Body of pancreas (tissue), 4 donors: Measurements from ENCODE around the gene LAMA2. TPM values are rescaled to one million over a fixed set of nuclear protein-coding genes. Genes with fewer than 3 reads are reported as not detected.

ENCODE experiments used
- ATAC-seq: fragments of 150-250 bp; one replicate; pipeline ENCODE4 v1.9.1; 2016
- DNase-seq, 4 donors: peaks; one replicate each; pipeline ENCODE4 v3.0.0-alpha.2; 2019
- H3K27ac ChIP-seq, 4 donors: fragments of 200-600 bp; sonication (generic); 1 replicate in 3 of 4; 2 replicates in 1 of 4; pipeline versions ENCODE4 v1.5.1 to v1.6.1; 2016 to 2019; ENCODE audit warnings: mild to moderate bottlenecking in 1 of 4, mixed read lengths in 1 of 4, moderate library complexity in 1 of 4
- H3K27me3 ChIP-seq, 2 donors: fragments of 200-600 bp; sonication (generic); one replicate each; pipeline ENCODE4 v1.6.0; 2016; ENCODE audit warnings: mild to moderate bottlenecking in 1 of 2
- H3K36me3 ChIP-seq, 2 donors: fragments of 200-600 bp; sonication (generic); replicated peaks in 1 of 2; 2 replicates each; pipeline ENCODE4 v1.5.1; 2016; ENCODE audit warnings: low read depth in 2 of 2; ENCODE audit not compliant: insufficient read depth in 1 of 2
- H3K4me1 ChIP-seq: fragments of 200-600 bp; sonication (generic); one replicate; pipeline ENCODE4 v1.6.0; 2016
- H3K4me3 ChIP-seq, 2 donors: fragments of 200-600 bp; sonication (generic); 1 replicate in 1 of 2; 2 replicates in 1 of 2; pipeline ENCODE4 v1.5.1; 2016 to 2019
- H3K9me3 ChIP-seq, 3 donors: fragments of 200-600 bp; sonication (generic); 1 replicate in 2 of 3; 2 replicates in 1 of 3; pipeline ENCODE4 v1.5.1; 2016
- POLR2A ChIP-seq, 3 donors: fragments of 450-650 bp; IDR thresholded peaks; one replicate each; pipeline ENCODE4 v1.6.1; 2016; ENCODE audit warnings: antibody characterized with exemption in 3 of 3, mild to moderate bottlenecking in 2 of 3
- WGBS, 2 donors: methylation state at CpG; one replicate each; pipeline ENCODE4 v1.1.5; 2017; 5-methylcytosine and 5-hydroxymethylcytosine counted together
- intact Hi-C: fragments of 100-400 bp; cut with DNase I; formaldehyde crosslinking; loops from one replicate; pipeline ENCODE4 v1.15.1; 2023
- total RNA-seq, 2 donors: library from RNA; depleted of rRNA; stranded (reverse); fragments of >200 nt; gene quantifications; one replicate each; pipeline ENCODE4 v1.1.0, GENCODE V29; 2016
- TF ChIP-seq, protein P1 (sequence below), 7 experiments: fragments of 450-650 bp in 4 of 7; fragments of 200-600 bp in 3 of 7; sonication (generic) in 3 of 7; IDR thresholded peaks; one replicate each; pipeline ENCODE4 v1.5.1; 2016 to 2019; ENCODE audit warnings: antibody characterized with exemption in 7 of 7

The LAMA2 gene
- total RNA-seq, 2 donors from 2014 or later, result 43.3 to 54.7 TPM

DNA sequence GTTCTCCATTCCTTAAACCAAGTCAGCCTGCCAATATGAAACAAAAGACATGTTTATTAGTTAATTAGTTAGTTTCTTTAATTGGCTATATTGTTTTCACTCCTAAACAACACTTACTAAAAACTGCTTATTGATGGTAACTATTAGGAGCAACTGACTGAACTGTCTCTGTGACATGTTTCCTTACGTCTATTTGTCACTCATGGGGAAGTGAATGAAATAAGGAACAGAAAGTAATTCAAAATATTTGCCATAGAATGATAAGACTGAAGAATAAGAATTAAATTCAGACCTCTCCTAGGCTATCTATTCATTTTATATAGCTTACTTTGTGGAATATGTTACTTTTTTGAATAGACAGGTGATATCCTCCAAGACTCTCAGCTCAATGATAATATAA lies 217.2 kb downstream of the LAMA2 start:
- ATAC-seq (no peak), DNase-seq (no peak)
- H3K27me3 ChIP-seq, result no peaks in the 10 kb centered on the region
- no peaks in the 10 kb centered on the region for H3K4me1 ChIP-seq
- H3K36me3 ChIP-seq, result no peaks in the 10 kb centered on the region
- H3K9me3 ChIP-seq, result no peaks in the 10 kb centered on the region
- intact Hi-C loops, result no loop called here
- H3K4me3 ChIP-seq, result no peak overlapping the region
- no peak for TF ChIP-seq POLR2A (IDR thresholded peaks at IDR 0.05)
- TF ChIP-seq, protein P1, sequence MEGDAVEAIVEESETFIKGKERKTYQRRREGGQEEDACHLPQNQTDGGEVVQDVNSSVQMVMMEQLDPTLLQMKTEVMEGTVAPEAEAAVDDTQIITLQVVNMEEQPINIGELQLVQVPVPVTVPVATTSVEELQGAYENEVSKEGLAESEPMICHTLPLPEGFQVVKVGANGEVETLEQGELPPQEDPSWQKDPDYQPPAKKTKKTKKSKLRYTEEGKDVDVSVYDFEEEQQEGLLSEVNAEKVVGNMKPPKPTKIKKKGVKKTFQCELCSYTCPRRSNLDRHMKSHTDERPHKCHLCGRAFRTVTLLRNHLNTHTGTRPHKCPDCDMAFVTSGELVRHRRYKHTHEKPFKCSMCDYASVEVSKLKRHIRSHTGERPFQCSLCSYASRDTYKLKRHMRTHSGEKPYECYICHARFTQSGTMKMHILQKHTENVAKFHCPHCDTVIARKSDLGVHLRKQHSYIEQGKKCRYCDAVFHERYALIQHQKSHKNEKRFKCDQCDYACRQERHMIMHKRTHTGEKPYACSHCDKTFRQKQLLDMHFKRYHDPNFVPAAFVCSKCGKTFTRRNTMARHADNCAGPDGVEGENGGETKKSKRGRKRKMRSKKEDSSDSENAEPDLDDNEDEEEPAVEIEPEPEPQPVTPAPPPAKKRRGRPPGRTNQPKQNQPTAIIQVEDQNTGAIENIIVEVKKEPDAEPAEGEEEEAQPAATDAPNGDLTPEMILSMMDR (IDR thresholded peaks at IDR 0.05), result no peak
- 63 to 72% methylated on average over 1 of the region's 1 CpG for WGBS, 2 donors
- H3K27ac ChIP-seq, result no peak overlapping the region

DNA sequence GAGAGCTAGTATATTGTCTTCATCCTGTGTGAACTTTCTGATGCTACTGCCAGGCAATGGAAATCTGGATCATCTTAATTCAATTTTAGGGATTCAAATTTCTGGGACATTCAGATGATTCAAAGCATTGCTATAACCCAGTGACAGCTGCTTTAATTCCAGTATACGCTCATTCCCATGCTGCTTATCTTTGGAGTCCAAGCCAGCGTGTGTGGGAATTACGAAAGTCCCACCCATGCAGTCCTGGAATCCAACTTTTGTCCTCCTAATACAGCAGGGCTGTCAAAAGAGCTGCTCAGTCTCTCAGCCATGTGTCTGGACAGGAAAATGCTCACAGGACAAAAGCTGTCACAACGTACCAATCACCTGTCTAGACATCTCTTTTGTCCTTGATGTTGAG lies 219.8 kb downstream of the LAMA2 start:
- 46 to 55% methylated on average over 4 of the region's 4 CpGs for WGBS, 2 donors
- ATAC-seq, result no peak
- peak in 3 of 4 donors; percentile 18 to 40 (median 19) for DNase-seq

DNA sequence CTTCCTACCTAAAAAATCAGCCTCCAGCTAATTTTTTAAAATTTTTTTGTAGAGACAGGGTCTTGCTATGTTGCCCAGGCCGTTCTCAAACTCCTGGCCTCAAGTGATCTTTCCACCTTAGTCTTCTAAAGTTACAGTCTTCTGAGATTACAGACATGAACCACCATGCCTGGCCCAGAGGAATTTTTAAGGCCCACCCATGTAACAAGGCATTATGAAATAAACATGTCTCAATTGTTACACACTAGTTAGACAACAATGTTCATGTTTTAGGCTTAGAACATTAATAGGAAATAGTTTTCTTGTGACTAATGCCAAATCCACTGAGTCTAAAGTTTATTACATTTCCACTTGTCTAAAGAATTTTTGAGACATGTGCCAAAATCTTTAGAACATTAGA lies 221.2 kb downstream of the LAMA2 start:
- Histone ChIP-seq H3K9me3 (no peaks in the 10 kb centered on the region), H3K27ac (no peak overlapping the region), H3K4me3 (no peak overlapping the region), H3K27me3 (no peaks in the 10 kb centered on the region), H3K4me1 (no peaks in the 10 kb centered on the region), H3K36me3 (no peaks in the 10 kb centered on the region)
- ATAC-seq (no peak), DNase-seq (no peak)
- TF ChIP-seq, protein P1 (IDR thresholded peaks at IDR 0.05), result no peak
- no peak for TF ChIP-seq POLR2A (IDR thresholded peaks at IDR 0.05)
- WGBS, 2 donors, result 31 to 36% methylated on average over 1 of the region's 1 CpG
- intact Hi-C loops, result no loop called here

More for the DNA sequence above, 219.8 kb downstream of the LAMA2 start:
- Histone ChIP-seq H3K4me3 (no peak overlapping the region), H3K9me3 (no peaks in the 10 kb centered on the region), H3K27me3 (no peaks in the 10 kb centered on the region), H3K4me1 (no peaks in the 10 kb centered on the region), H3K27ac (no peak overlapping the region), H3K36me3 (no peaks in the 10 kb centered on the region)
- TF ChIP-seq, protein P1 (IDR thresholded peaks at IDR 0.05), result no peak
- no peak for TF ChIP-seq POLR2A (IDR thresholded peaks at IDR 0.05)
- intact Hi-C loops, result no loop called here

DNA sequence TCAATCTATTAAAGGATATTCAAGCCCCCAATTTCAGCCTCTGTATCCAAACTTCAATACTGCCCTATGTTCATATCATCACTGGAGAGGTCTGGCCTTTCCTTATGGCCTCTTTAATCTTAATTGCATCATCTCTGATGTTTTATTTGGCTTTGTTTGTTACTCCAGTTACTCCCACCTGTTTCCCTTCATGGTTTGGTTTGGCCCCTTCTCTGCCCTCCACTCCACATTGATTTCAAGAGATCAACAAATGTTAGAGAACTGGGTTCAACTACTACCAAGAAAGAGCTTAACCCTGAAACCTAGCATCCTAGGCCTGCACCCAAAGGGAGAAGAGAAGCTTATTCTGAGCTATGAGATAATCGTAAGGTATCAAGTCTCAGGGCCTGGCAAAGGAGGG lies 221.6 kb downstream of the LAMA2 start:
- H3K4me1 ChIP-seq, result no peaks in the 10 kb centered on the region
- no peaks in the 10 kb centered on the region for H3K27me3 ChIP-seq
- H3K9me3 ChIP-seq, result no peaks in the 10 kb centered on the region
- ATAC-seq (no peak), DNase-seq (no peak)
- no peak overlapping the region for H3K27ac ChIP-seq
- no peaks in the 10 kb centered on the region for H3K36me3 ChIP-seq
- no peak overlapping the region for H3K4me3 ChIP-seq
- TF ChIP-seq, protein P1 (IDR thresholded peaks at IDR 0.05), result no peak
- no peak for TF ChIP-seq POLR2A (IDR thresholded peaks at IDR 0.05)
- intact Hi-C loops, result no loop called here
- 62% methylated on average over 1 of the region's 1 CpG for WGBS, 2 donors

DNA sequence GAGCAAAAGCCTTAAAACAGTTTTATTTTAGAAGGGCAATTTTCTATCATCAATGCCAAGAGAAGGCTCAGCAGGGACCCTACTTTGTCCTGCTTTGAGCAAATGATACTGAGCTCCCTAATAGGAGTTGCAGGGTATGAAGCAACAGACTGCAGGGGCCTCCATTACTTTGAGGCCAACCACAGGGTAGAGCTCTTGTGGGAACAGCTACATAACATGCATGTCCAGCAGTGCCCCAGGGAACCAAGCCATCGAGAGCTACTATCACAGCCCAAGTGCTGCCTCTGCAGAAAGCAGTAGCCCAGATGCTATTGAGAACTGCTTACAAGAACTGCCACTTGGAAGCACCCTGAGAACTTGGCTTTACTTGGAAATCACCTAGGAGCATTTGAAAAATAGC lies 222.1 kb downstream of the LAMA2 start:
- WGBS, 2 donors, result 64% methylated on average over 1 of the region's 1 CpG; no CpG with 5 or more reads in 1 of the 2 donors
- ATAC-seq (no peak), DNase-seq (no peak)
- H3K4me3 ChIP-seq, result no peak overlapping the region
- no peaks in the 10 kb centered on the region for H3K9me3 ChIP-seq
- intact Hi-C loops, result no loop called here
- no peaks in the 10 kb centered on the region for H3K4me1 ChIP-seq
- H3K27ac ChIP-seq, result no peak overlapping the region
- no peak for TF ChIP-seq POLR2A (IDR thresholded peaks at IDR 0.05)
- TF ChIP-seq, protein P1 (IDR thresholded peaks at IDR 0.05), result no peak
- H3K27me3 ChIP-seq, result no peaks in the 10 kb centered on the region
- no peaks in the 10 kb centered on the region for H3K36me3 ChIP-seq
